IMR-90 (cell line): ENCODE data around the gene ZNF670. TPM values are rescaled to one million over a fixed set of nuclear protein-coding genes. Genes with fewer than 3 reads are reported as not detected.

ENCODE experiments used
- ATAC-seq: fragments of 200-7000 bp; cut with Tn5 transposase; 2 replicates; pipeline ENCODE4 v1.9.1; 2020; ENCODE audit warnings: low read depth, mild to moderate bottlenecking, moderate library complexity
- BruUV-seq: library from RNA; stranded (reverse); fragments of 400-500 nt; replicated peaks from 2 replicates; lab custom pipeline; 2021; lab: Mats Ljungman, UMichigan
- CTCF ChIA-PET: fragments of 300-600 bp; formaldehyde crosslinking; extraction: SDS; loops from one replicate; lab custom pipeline; 2021; ENCODE audit warnings: antibody characterized with exemption; lab: Yijun Ruan, JAX
- POLR2A ChIA-PET: fragments of 300-600 bp; sonication (Branson Sonifier 250); formaldehyde crosslinking; loops from one replicate; lab custom pipeline; 2022; ENCODE audit warnings: antibody characterized with exemption; ENCODE audit not compliant: unreplicated experiment; lab: Charles Lee
- DNase-seq: peaks from one replicate; pipeline ENCODE4 v3.0.0; 2013
- H2AFZ ChIP-seq: replicated peaks from 2 replicates; pipeline ENCODE3; 2013; ENCODE audit warnings: low read length, mild to moderate bottlenecking; ENCODE audit not compliant: poor library complexity
- H2AK5ac ChIP-seq: 2 replicates; pipeline ENCODE4 v1.6.1; 2013; ENCODE audit warnings: low read depth, low read length, inconsistent platforms
- H2AK9ac ChIP-seq: replicated peaks from 2 replicates; pipeline ENCODE3; 2013; ENCODE audit warnings: mild to moderate bottlenecking, low read depth, low read length, moderate library complexity; ENCODE audit not compliant: poor library complexity
- H2BK120ac ChIP-seq: 2 replicates; pipeline ENCODE4 v1.6.1; 2013; ENCODE audit warnings: low read depth, low read length, inconsistent platforms
- H2BK15ac ChIP-seq: 3 replicates; pipeline ENCODE4 v1.6.1; 2013; ENCODE audit warnings: low read depth, low read length, inconsistent platforms
- H2BK20ac ChIP-seq: 2 replicates; pipeline ENCODE4 v1.6.1; 2013; ENCODE audit warnings: low read depth, mild to moderate bottlenecking, inconsistent platforms, low read length, moderate library complexity
- H2BK5ac ChIP-seq: 2 replicates; pipeline ENCODE4 v1.6.1; 2013; ENCODE audit warnings: mild to moderate bottlenecking, low read depth, low read length, inconsistent platforms; ENCODE audit not compliant: poor library complexity, severe bottlenecking
- H3K14ac ChIP-seq: replicated peaks from 2 replicates; pipeline ENCODE4 v1.6.1; 2013; ENCODE audit warnings: low read depth, low read length, inconsistent platforms
- H3K18ac ChIP-seq: 2 replicates; pipeline ENCODE4 v1.6.1; 2013; ENCODE audit warnings: low read depth, low read length, control low read depth
- H3K23ac ChIP-seq: 2 replicates; pipeline ENCODE4 v1.6.1; 2013; ENCODE audit warnings: low read depth, low read length, inconsistent platforms
- H3K27ac ChIP-seq: 2 replicates; pipeline ENCODE4 v1.5.1; 2013; ENCODE audit warnings: mild to moderate bottlenecking, control low read depth, low read length; ENCODE audit not compliant: insufficient read depth
- H3K27me3 ChIP-seq: 2 replicates; pipeline ENCODE4 v1.6.1; 2013; ENCODE audit warnings: low read length; ENCODE audit not compliant: control insufficient read depth, insufficient read depth
- H3K36me3 ChIP-seq: 2 replicates; pipeline ENCODE4 v1.6.1; 2013; ENCODE audit warnings: low read length, mixed read lengths; ENCODE audit not compliant: control insufficient read depth, insufficient read depth
- H3K4ac ChIP-seq: 2 replicates; pipeline ENCODE4 v1.6.1; 2013; ENCODE audit warnings: low read depth, low read length, inconsistent platforms
- H3K4me1 ChIP-seq: 2 replicates; pipeline ENCODE4 v1.6.1; 2013; ENCODE audit warnings: low read length, mixed read lengths; ENCODE audit not compliant: control insufficient read depth, insufficient read depth
- H3K4me2 ChIP-seq: 2 replicates; pipeline ENCODE4 v1.6.1; 2013; ENCODE audit warnings: low read depth, mild to moderate bottlenecking, control low read depth, low read length, moderate library complexity
- H3K4me3 ChIP-seq: 2 replicates; pipeline ENCODE4 v1.5.1; 2013; ENCODE audit warnings: low read depth, mild to moderate bottlenecking, control low read depth, low read length, moderate library complexity; ENCODE audit not compliant: insufficient read depth
- H3K56ac ChIP-seq: 2 replicates; pipeline ENCODE4 v1.6.1; 2013; ENCODE audit warnings: low read length, inconsistent platforms; ENCODE audit not compliant: insufficient read depth; ENCODE audit errors: extremely low read depth
- H3K79me1 ChIP-seq, 2 experiments: 2 replicates each; pipeline ENCODE4 v1.6.1; 2013; ENCODE audit warnings: low read length in 2 of 2, inconsistent platforms in 1 of 2, low read depth in 1 of 2
- H3K9ac ChIP-seq: 2 replicates; pipeline ENCODE4 v1.6.1; 2013; ENCODE audit warnings: low read depth, low read length, control low read depth
- H3K9me1 ChIP-seq: 2 replicates; pipeline ENCODE4 v1.6.1; 2013; ENCODE audit warnings: low read length, inconsistent platforms; ENCODE audit not compliant: insufficient read depth
- H3K9me3 ChIP-seq: 2 replicates; pipeline ENCODE4 v1.6.1; 2013; ENCODE audit warnings: low read length; ENCODE audit not compliant: control insufficient read depth, insufficient read depth
- H4K20me1 ChIP-seq: 2 replicates; pipeline ENCODE4 v1.6.1; 2013; ENCODE audit warnings: low read length, inconsistent platforms; ENCODE audit not compliant: insufficient read depth
- H4K5ac ChIP-seq: 2 replicates; pipeline ENCODE4 v1.6.1; 2013; ENCODE audit warnings: mild to moderate bottlenecking, low read depth, low read length, control low read depth
- H4K8ac ChIP-seq, 2 experiments: 2 replicates each; pipeline ENCODE4 v1.6.1; 2013; ENCODE audit warnings: low read depth in 2 of 2, low read length in 2 of 2, control low read depth in 1 of 2, inconsistent platforms in 1 of 2
- H4K91ac ChIP-seq: 2 replicates; pipeline ENCODE4 v1.6.1; 2013; ENCODE audit warnings: low read depth, low read length, inconsistent platforms; ENCODE audit not compliant: insufficient read depth
- BHLHE40 ChIP-seq: fragments of 150-350 bp; IDR thresholded peaks from 2 replicates; pipeline ENCODE4 v1.6.1; 2016; ENCODE audit warnings: mild to moderate bottlenecking, low read depth, low read length
- CEBPB ChIP-seq: IDR thresholded peaks from 2 replicates; pipeline ENCODE4 v1.6.1; 2012; ENCODE audit warnings: low read depth, low read length, improper control_type of control experiment
- CTCF ChIP-seq: conservative IDR thresholded peaks from 2 replicates; pipeline ENCODE4 v1.5.1; 2012; ENCODE audit warnings: mild to moderate bottlenecking, low read depth, low read length, improper control_type of control experiment
- ELK1 ChIP-seq: fragments of 150-350 bp; IDR thresholded peaks from 2 replicates; pipeline ENCODE4 v1.6.1; 2016; ENCODE audit warnings: low read depth, mild to moderate bottlenecking, low read length, moderate library complexity, borderline replicate concordance
- MAFK ChIP-seq: IDR thresholded peaks from 2 replicates; pipeline ENCODE4 v1.6.1; 2012; ENCODE audit warnings: low read depth, low read length, improper control_type of control experiment
- MAZ ChIP-seq: IDR thresholded peaks from 2 replicates; pipeline ENCODE4 v1.6.1; 2012; ENCODE audit warnings: low read depth, mild to moderate bottlenecking, low read length, improper control_type of control experiment, moderate library complexity, borderline replicate concordance
- NFE2L2 ChIP-seq: fragments of 150-350 bp; IDR thresholded peaks from 2 replicates; pipeline ENCODE4 v1.6.1; 2016; ENCODE audit warnings: low read depth, mild to moderate bottlenecking, low read length
- POLR2A ChIP-seq: IDR thresholded peaks from 2 replicates; pipeline ENCODE4 v1.6.1; 2012; ENCODE audit warnings: mild to moderate bottlenecking, low read depth, low read length
- RAD21 ChIP-seq: IDR thresholded peaks from 2 replicates; pipeline ENCODE4 v1.6.1; 2012; ENCODE audit warnings: low read length, improper control_type of control experiment
- RCOR1 ChIP-seq: IDR thresholded peaks from 2 replicates; pipeline ENCODE4 v1.6.1; 2012; ENCODE audit warnings: mild to moderate bottlenecking, low read length, improper control_type of control experiment; ENCODE audit not compliant: insufficient replicate concordance
- RFX5 ChIP-seq: IDR thresholded peaks from 2 replicates; pipeline ENCODE4 v1.8.0; 2012; ENCODE audit warnings: low read depth, mild to moderate bottlenecking, low read length, moderate library complexity
- SMC3 ChIP-seq: fragments of 150-350 bp; IDR thresholded peaks from 2 replicates; pipeline ENCODE4 v1.6.1; 2016; ENCODE audit warnings: low read depth, mild to moderate bottlenecking, antibody characterized with exemption, low read length, moderate library complexity
- USF2 ChIP-seq: fragments of 150-350 bp; IDR thresholded peaks from 2 replicates; pipeline ENCODE4 v1.6.1; 2017; ENCODE audit warnings: mild to moderate bottlenecking, antibody characterized with exemption, low read length, low read depth
- WGBS, 2 experiments: methylation state at CpG; one replicate each; pipeline versions ENCODE4 v1.1.5 to v1.1.7; 2013; ENCODE audit warnings: missing lambda C conversion rate in 2 of 2; ENCODE audit not compliant: insufficient read length in 1 of 2; ENCODE audit errors: extremely low coverage in 2 of 2; 5-methylcytosine and 5-hydroxymethylcytosine counted together
- dilution Hi-C: fragments of 300-500 bp; cut with HindIII; formaldehyde crosslinking; loops from one replicate; pipeline ENCODE4 v1.14.3; 2018; ENCODE audit warnings: low sequenced_read_pairs; ENCODE audit not compliant: unreplicated experiment
- in situ Hi-C: fragments of 300-500 bp; cut with MboI; formaldehyde crosslinking; loops from 3 replicates; pipeline ENCODE4 v1.14.3; 2019; ENCODE audit warnings: low sequenced_read_pairs, inconsistent platforms, mixed read lengths
- intact Hi-C: fragments of 100-400 bp; cut with micrococcal nuclease; formaldehyde crosslinking; loops from 2 replicates; pipeline ENCODE4 v1.10.0; 2022
- polyA plus RNA-seq, 3 experiments: library from polyadenylated mRNA; depleted of rRNA; stranded (reverse); fragments of >200 nt; gene quantifications; 2 replicates each; pipeline ENCODE4 v1.2.3, GENCODE V29; 2012; ENCODE audit warnings: low replicate concordance in 1 of 3
- total RNA-seq: library from RNA; depleted of rRNA; stranded (reverse); fragments of >200 nt; gene quantifications from 2 replicates; pipeline ENCODE4 v1.2.3, GENCODE V29; 2012

ZNF670 gene
- total and polyA plus RNA-seq, 2 of the 4 experiments (the other 2 are of a cell fraction) = 1.8 to 4.5 TPM

- no peak overlapping the region for H3K9ac ChIP-seq
- TF ChIP-seq BHLHE40 = no peak
- no peak for TF ChIP-seq ELK1
- no peak for TF ChIP-seq CTCF
- TF ChIP-seq SMC3 = no peak
- TF ChIP-seq CEBPB = no peak
- no peak for TF ChIP-seq NFE2L2
- TF ChIP-seq RCOR1 = no peak
- no peak for TF ChIP-seq USF2
- TF ChIP-seq RAD21 = no peak
- TF ChIP-seq RFX5 = no peak
- no peak for TF ChIP-seq MAZ
- no peak for TF ChIP-seq MAFK
- TF ChIP-seq POLR2A = no peak
- H2BK20ac ChIP-seq = no peak overlapping the region
- no peaks in the 10 kb centered on the region; the same call in 1 of the 2 replicates for H3K9me1 ChIP-seq
- no peak overlapping the region for H3K27ac ChIP-seq
- POLR2A ChIA-PET = no interaction called here
- H2BK120ac ChIP-seq = no peak overlapping the region
- peaks cover 0 to 7% of the 10 kb centered on the region in 2 experiments; a peak in 1 of 4 replicates for H3K79me1 ChIP-seq
- no peak overlapping the region for H2AK9ac ChIP-seq
- no peak overlapping the region for H2BK5ac ChIP-seq
- H3K4me2 ChIP-seq = no peak overlapping the region
- no peak overlapping the region for H3K56ac ChIP-seq
- no peak overlapping the region for H4K91ac ChIP-seq
- H3K18ac ChIP-seq = no peak overlapping the region
- intact Hi-C loops (no loop called here), in situ Hi-C loops (no loop called here), dilution Hi-C loops (no loop called here)
- no TSS peak for BruUV-seq
- no peaks in the 10 kb centered on the region for H3K27me3 ChIP-seq
- no peak overlapping the region for H3K23ac ChIP-seq
- H4K20me1 ChIP-seq = no peaks in the 10 kb centered on the region; the same call in 1 of the 2 replicates
- no peaks in the 10 kb centered on the region for H3K36me3 ChIP-seq
- no peak overlapping the region for H3K4me3 ChIP-seq
- ATAC-seq = no peak
- 80% methylated on average over 4 of the region's 13 CpGs; no CpG with 5 or more reads in 1 of the 2 experiments for WGBS, 2 experiments
- no peak for DNase-seq
- H4K8ac ChIP-seq = no peak overlapping the region
- CTCF ChIA-PET = no interaction called here
- no peak overlapping the region for H2AFZ ChIP-seq
- H3K4ac ChIP-seq = no peak overlapping the region
- no peak overlapping the region for H3K14ac ChIP-seq
- no peaks in the 10 kb centered on the region for H3K9me3 ChIP-seq
- no peak overlapping the region for H2BK15ac ChIP-seq
- no peaks in the 10 kb centered on the region; the same call in 1 of the 2 replicates for H3K4me1 ChIP-seq
- H2AK5ac ChIP-seq = no peak overlapping the region
- H4K5ac ChIP-seq = no peak overlapping the region
Observed at GRCh38 chr1:247114351-247115140, 35.9 kb upstream of the ZNF670 start.
